Suprapubic skin (tissue), 4 donors: ENCODE data around the gene ARL14EP. TPM values are rescaled to one million over a fixed set of nuclear protein-coding genes. Genes with fewer than 3 reads are reported as not detected.
A peak's percentile ranks its signal among the peaks of the same experiment; 100 is the strongest.

Experiments
- DNase-seq, 2 donors: peaks; one replicate each; pipeline ENCODE4 v3.0.0-alpha.2; 2019; ENCODE audit warnings: low spot score in 2 of 2
- H3K27ac ChIP-seq: fragments of 200-600 bp; sonication (generic); one replicate; pipeline ENCODE4 v1.5.1; 2019
- H3K27me3 ChIP-seq: fragments of 200-600 bp; sonication (generic); one replicate; pipeline ENCODE4 v1.5.1; 2019
- H3K36me3 ChIP-seq: fragments of 200-600 bp; sonication (generic); one replicate; pipeline ENCODE4 v1.5.1; 2019
- H3K4me1 ChIP-seq: fragments of 200-600 bp; sonication (generic); one replicate; pipeline ENCODE4 v1.5.1; 2019
- H3K4me3 ChIP-seq: fragments of 200-600 bp; sonication (generic); one replicate; pipeline ENCODE4 v1.5.1; 2019; ENCODE audit warnings: mild to moderate bottlenecking
- H3K9me3 ChIP-seq: fragments of 200-600 bp; sonication (generic); one replicate; pipeline ENCODE4 v1.5.1; 2019
- EP300 ChIP-seq: sonication (generic); formaldehyde crosslinking; IDR thresholded peaks from one replicate; pipeline ENCODE4 v1.6.1; 2017; ENCODE audit warnings: antibody characterized with exemption
- POLR2A ChIP-seq, 2 donors: fragments of 450-650 bp; IDR thresholded peaks; one replicate each; pipeline ENCODE4 v1.6.1; 2017; ENCODE audit warnings: antibody characterized with exemption in 2 of 2, mild to moderate bottlenecking in 2 of 2, moderate library complexity in 2 of 2
- POLR2AphosphoS5 ChIP-seq, 3 donors: sonication (generic); formaldehyde crosslinking; IDR thresholded peaks; one replicate each; pipeline ENCODE4 v1.6.1; 2017; ENCODE audit warnings: antibody characterized with exemption in 3 of 3
- WGBS: methylation state at CpG from one replicate; pipeline ENCODE4 v1.1.5; 2018; 5-methylcytosine and 5-hydroxymethylcytosine counted together
- total RNA-seq, 4 donors: library from RNA; depleted of rRNA; stranded (reverse); fragments of >200 nt; gene quantifications; one replicate each; pipeline ENCODE4 v1.1.0, GENCODE V29; 2016
- TF ChIP-seq, protein P1 (sequence below), 2 donors: fragments of 200-600 bp in 1 of 2; fragments of 450-650 bp in 1 of 2; sonication (generic) in 1 of 2; IDR thresholded peaks; one replicate each; pipeline ENCODE4 v1.5.1; 2016 to 2019; ENCODE audit warnings: antibody characterized with exemption in 2 of 2, mild to moderate bottlenecking in 1 of 2, moderate library complexity in 1 of 2

ARL14EP gene
- total RNA-seq, 4 donors from 2014 or later, result 15.1 to 31.5 (median 20.6) TPM

DNA sequence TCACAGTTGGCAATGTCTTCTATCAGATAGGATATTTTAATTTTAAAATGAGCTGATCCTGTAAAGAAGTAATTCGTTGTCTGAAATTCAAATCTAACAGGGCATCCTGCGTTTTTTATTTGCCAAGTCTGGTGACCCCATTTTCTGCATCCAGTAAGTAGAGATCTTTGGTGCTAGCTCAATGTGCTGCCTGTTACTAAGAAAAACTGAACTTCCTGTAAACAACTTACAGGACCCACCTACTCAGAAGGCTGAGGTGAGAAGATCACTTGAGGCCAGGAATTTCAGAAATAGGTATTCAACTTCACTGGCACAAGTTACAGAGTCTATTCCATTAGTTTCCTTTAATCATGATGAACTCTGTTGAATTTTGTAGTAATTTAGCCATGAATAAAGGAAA lies 4.0 kb downstream of the ARL14EP start:
- H3K27ac ChIP-seq, result no peak overlapping the region
- no peak for DNase-seq
- H3K4me1 ChIP-seq, result peaks cover 41% of the 10 kb centered on the region
- WGBS, result 82% methylated on average over 2 of the region's 2 CpGs
- H3K27me3 ChIP-seq, result no peaks in the 10 kb centered on the region
- TF ChIP-seq, protein P1, sequence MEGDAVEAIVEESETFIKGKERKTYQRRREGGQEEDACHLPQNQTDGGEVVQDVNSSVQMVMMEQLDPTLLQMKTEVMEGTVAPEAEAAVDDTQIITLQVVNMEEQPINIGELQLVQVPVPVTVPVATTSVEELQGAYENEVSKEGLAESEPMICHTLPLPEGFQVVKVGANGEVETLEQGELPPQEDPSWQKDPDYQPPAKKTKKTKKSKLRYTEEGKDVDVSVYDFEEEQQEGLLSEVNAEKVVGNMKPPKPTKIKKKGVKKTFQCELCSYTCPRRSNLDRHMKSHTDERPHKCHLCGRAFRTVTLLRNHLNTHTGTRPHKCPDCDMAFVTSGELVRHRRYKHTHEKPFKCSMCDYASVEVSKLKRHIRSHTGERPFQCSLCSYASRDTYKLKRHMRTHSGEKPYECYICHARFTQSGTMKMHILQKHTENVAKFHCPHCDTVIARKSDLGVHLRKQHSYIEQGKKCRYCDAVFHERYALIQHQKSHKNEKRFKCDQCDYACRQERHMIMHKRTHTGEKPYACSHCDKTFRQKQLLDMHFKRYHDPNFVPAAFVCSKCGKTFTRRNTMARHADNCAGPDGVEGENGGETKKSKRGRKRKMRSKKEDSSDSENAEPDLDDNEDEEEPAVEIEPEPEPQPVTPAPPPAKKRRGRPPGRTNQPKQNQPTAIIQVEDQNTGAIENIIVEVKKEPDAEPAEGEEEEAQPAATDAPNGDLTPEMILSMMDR (IDR thresholded peaks at IDR 0.05), result no peak
- TF ChIP-seq EP300, result no peak
- peaks cover 6% of the 10 kb centered on the region for H3K36me3 ChIP-seq
- H3K9me3 ChIP-seq, result no peaks in the 10 kb centered on the region
- H3K4me3 ChIP-seq, result no peak overlapping the region

DNA sequence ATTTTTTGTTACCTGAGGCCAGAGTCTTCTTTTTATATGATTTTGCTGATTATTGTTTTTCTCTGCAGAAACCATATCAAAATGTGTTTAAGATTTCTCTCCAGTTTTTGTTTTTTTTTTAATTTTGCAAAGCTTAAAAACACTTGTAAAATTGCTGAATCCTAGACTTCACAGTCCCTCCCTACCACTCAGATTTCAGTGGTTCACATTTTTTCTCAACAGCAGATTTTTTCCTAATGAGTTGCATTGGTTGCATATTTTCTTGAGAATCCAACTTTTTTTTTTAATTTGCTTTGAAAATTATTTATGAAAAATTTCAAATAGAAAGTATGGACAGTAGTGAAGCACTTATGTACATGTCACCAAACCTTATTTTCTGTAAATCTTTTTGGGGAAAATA lies 5.8 kb downstream of the ARL14EP start:
- H3K4me3 ChIP-seq, result no peak overlapping the region
- H3K36me3 ChIP-seq, result peaks cover 18% of the 10 kb centered on the region
- DNase-seq, result no peak
- no peak for TF ChIP-seq EP300
- no peak for TF ChIP-seq POLR2AphosphoS5 (IDR thresholded peaks at IDR 0.05)
- no peak for TF ChIP-seq POLR2A (IDR thresholded peaks at IDR 0.05)
- TF ChIP-seq, protein P1 (IDR thresholded peaks at IDR 0.05), result no peak
- H3K27ac ChIP-seq, result no peak overlapping the region
- H3K4me1 ChIP-seq, result peaks cover 34% of the 10 kb centered on the region
- no peaks in the 10 kb centered on the region for H3K9me3 ChIP-seq
- H3K27me3 ChIP-seq, result no peaks in the 10 kb centered on the region

DNA sequence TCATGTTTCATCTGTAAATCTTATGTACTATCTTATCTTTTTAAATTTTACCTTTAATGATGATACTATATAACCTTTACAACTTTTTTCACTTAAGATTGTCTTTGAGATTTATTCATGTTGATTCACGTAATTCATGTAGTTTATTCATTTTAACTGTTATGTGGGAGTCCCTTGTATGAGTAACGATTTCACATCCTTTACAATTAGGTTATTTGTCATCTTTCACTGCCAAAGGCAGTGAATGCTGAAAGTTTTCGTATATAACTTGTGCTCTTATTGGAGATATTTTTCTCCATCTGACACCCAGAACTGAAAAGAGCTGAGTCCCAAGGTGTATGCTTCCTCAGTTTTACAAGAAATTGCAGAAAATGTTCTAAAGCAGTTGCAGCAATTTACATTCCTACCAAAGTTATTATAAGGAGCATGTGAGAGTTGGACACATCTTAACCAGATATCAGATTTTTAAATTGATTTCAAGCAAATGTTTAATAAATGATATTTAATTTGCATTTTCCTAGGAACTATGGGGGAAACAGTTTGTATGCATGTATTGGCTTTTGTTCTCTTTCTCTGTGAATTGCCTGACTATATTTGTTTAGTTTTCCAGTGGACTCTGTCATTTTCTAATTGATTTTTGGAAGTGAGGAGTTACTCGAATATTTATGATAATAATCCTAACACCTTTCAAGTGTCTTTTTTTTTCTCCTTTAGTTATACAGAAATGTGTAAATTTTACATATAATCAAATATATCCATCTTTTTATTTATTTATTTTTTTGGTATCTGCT lies 6.4 kb downstream of the ARL14EP start:
- 66% methylated on average over 4 of the region's 4 CpGs for WGBS
- Histone ChIP-seq H3K9me3 (no peaks in the 10 kb centered on the region), H3K27ac (no peak overlapping the region), H3K4me1 (peaks cover 27% of the 10 kb centered on the region), H3K27me3 (no peaks in the 10 kb centered on the region), H3K4me3 (no peak overlapping the region), H3K36me3 (peaks cover 21% of the 10 kb centered on the region)
- no peak for TF ChIP-seq POLR2A (IDR thresholded peaks at IDR 0.05)
- no peak for TF ChIP-seq EP300
- no peak for TF ChIP-seq POLR2AphosphoS5 (IDR thresholded peaks at IDR 0.05)
- TF ChIP-seq, protein P1 (IDR thresholded peaks at IDR 0.05), result no peak
- no peak for DNase-seq

DNA sequence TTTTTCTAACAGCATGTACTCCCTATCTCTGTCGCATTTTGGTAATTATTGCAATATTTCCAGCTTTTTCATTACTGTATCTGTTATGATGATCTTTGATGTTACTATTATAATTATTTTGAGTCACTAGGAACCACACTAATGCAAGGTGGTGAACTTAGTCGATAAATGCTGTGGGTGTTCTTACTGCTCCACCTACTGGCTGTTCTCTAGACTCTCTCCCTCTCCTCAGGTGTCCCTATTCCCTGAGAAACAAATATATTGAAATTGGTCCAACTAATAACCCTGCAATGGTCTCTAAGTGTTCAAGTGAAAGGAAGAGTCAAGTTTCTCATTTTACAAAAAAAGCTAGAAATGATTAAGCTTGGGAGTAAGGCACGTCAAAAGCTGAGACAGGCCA lies 10.5 kb downstream of the ARL14EP start:
- Histone ChIP-seq H3K9me3 (no peaks in the 10 kb centered on the region), H3K27ac (no peak overlapping the region), H3K4me3 (no peak overlapping the region), H3K36me3 (peaks cover 59% of the 10 kb centered on the region), H3K4me1 (peaks cover 8% of the 10 kb centered on the region), H3K27me3 (no peaks in the 10 kb centered on the region)
- TF ChIP-seq, protein P1 (IDR thresholded peaks at IDR 0.05), result peak in 1 of 2 donors; percentile 17
- no peak for TF ChIP-seq EP300
- no peak for DNase-seq
- WGBS, result 80% methylated on average over 3 of the region's 3 CpGs

DNA sequence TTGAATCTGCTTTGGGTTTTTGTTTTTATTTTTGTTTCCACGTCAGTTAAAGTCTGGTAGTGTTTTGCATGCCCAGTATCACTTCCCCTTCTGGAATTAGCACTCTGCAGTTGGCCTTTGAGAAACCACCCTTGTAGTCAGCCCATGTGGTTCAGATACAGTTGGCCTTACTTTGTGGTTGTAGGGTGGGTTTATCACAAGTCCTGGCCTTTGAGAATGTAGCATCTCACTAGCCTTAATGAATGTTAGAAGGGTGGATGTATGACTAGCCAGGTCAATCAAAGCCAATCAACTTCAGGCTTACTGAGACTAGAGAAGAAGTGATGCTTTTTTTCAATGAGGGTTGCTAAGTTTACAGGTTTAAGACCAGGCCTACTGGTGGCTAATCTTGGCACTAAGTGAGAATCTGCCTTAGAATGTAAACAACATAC lies 19.8 kb downstream of the ARL14EP start:
- Histone ChIP-seq H3K36me3 (peaks cover 8% of the 10 kb centered on the region), H3K4me3 (no peak overlapping the region), H3K4me1 (no peaks in the 10 kb centered on the region), H3K27me3 (no peaks in the 10 kb centered on the region), H3K27ac (no peak overlapping the region), H3K9me3 (no peaks in the 10 kb centered on the region)
- no peak for DNase-seq
- 76% methylated on average over 1 of the region's 1 CpG for WGBS
- no peak for TF ChIP-seq POLR2A (IDR thresholded peaks at IDR 0.05)
- TF ChIP-seq POLR2AphosphoS5 (IDR thresholded peaks at IDR 0.05), result no peak
- TF ChIP-seq, protein P1 (IDR thresholded peaks at IDR 0.05), result no peak
